ENCODE data around the gene TLK1.
A peak's percentile ranks its signal among the peaks of the same experiment; 100 is the strongest.

Gene TLK1

GRCh38 chr2:170975943-170976270 is 184.8 kb downstream of the TLK1 start:
- in situ Hi-C loops (cut with MboI; ENCODE audit: low sequenced_read_pairs, unreplicated experiment), result loop anchor here (25.0 kb wide), 1 partner anchor 461 kb away; the partner anchor contains the start of genes DCAF17 and METTL8
- TF ChIP-seq CTCF (IDR thresholded peaks at IDR 0.05; ENCODE audit: borderline replicate concordance, control extremely low read depth, extremely low read depth, insufficient read depth, missing control alignments), result no peak
- no peak for DNase-seq (ENCODE audit: low spot score)

DNA sequence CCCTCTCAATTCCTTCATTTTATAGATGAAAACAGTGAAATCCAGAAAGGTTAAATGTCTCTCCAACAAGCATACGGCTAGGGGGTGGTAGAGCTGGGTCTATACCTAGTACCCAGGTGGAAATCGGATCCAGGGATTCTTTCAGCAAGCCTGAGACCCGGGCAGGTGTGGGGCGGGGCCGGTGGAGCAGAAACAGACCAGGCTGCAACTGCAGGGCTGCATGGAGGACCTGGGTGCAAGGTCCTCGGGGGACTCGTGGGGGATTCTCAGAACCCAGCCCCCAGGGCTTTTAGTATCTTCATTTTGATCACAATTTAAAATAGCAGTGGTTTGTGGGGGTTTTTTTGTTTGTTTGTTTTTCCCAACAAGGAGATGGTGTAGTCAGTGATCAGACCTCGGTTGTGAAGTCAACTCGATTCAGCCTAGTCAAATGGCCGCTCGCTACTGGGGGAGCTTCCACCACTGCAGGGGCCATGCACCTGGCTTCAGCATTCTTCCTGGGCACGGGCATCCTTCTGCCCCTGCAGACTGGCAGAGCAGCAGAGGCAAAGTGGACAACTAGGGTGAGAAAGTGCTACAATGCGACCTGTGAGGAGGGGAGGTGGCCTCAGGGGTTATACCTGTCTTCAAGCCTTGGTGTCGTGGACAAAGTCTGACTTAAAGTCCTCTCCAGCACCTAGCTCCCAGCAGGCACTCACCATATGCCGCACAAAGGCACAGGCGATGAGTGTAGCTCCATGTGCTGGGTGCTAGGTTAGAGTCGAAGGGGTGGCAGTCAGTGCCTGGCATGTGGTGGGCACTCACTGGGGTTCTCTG is 185.4 kb downstream of the TLK1 start:
- in situ Hi-C loops (cut with MboI; ENCODE audit: low sequenced_read_pairs, unreplicated experiment), result loop anchor here (25.0 kb wide), 1 partner anchor 462 kb away; the partner anchor contains the start of genes DCAF17 and METTL8
- DNase-seq (ENCODE audit: low spot score), result no peak

DNA sequence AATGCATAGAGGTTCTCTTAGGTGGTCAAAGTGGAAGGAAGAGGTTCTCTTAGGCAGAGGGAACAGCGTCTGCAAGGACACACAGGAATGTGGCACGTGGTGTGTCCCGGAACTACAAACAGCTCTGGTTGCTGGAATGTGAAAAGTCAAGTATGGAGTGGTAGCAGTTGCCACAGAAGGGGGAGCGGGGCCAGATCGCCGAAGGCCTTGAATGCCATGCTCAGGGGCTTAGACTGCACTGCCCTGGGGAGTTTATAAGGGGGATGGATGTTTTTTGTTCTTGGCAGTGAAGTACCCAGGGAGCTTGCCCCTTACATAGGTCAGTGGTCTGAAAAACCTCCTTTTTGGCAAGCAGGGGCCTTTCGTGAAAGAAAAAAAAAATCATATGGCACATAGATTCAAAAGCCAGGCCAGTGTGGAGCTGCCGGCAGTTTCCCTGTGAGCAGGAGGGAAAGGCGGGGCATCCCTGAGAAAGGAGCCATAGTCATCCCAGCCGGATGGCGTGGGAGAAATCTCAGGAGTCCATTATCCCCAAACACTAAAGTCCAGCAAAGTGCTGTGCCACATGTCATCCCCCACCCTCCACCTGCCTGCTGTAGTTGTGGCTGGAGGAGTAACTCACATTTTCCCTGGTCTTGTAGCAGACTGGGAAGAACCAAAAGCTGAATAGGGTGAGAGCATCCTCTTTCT is 186.2 kb downstream of the TLK1 start:
- no peak for TF ChIP-seq CTCF (IDR thresholded peaks at IDR 0.05; ENCODE audit: borderline replicate concordance, control extremely low read depth, extremely low read depth, insufficient read depth, missing control alignments)
- in situ Hi-C loops (cut with MboI; ENCODE audit: low sequenced_read_pairs, unreplicated experiment), result loop anchor here (25.0 kb wide), 2 partner anchors 588 to 713 kb away; partner anchors contain the start of gene DYNC1I2
- no peak for DNase-seq (ENCODE audit: low spot score)

More for the DNA sequence above, 185.4 kb downstream of the TLK1 start:
- TF ChIP-seq CTCF (IDR thresholded peaks at IDR 0.05; ENCODE audit: borderline replicate concordance, control extremely low read depth, extremely low read depth, insufficient read depth, missing control alignments), result no peak

GRCh38 chr2:170973492-170974303 is 187.0 kb downstream of the TLK1 start:
- DNase-seq (ENCODE audit: low spot score), result peak; percentile 98
- TF ChIP-seq CTCF (IDR thresholded peaks at IDR 0.05; ENCODE audit: borderline replicate concordance, control extremely low read depth, extremely low read depth, insufficient read depth, missing control alignments), result peak; percentile 91
- in situ Hi-C loops (cut with MboI; ENCODE audit: low sequenced_read_pairs, unreplicated experiment), result loop anchor here (25.0 kb wide), 2 partner anchors 589 to 714 kb away; partner anchors contain the start of gene DYNC1I2

- no peak for TF ChIP-seq CTCF (IDR thresholded peaks at IDR 0.05; ENCODE audit: borderline replicate concordance, control extremely low read depth, extremely low read depth, insufficient read depth, missing control alignments)
- in situ Hi-C loops (cut with MboI; ENCODE audit: low sequenced_read_pairs, unreplicated experiment), result loop anchor here (25.0 kb wide), 2 partner anchors 589 to 714 kb away; partner anchors contain the start of gene DYNC1I2
- DNase-seq (ENCODE audit: low spot score), result no peak
Measured at GRCh38 chr2:170973225-170973491, 187.5 kb downstream of the TLK1 start.

Measured in GM13976 (cell line).